Ramos (cell line): ENCODE results near the gene CFDP1.

Experiments used
- in situ Hi-C: fragments of 300-500 bp; cut with MboI; formaldehyde crosslinking; loops from one replicate; pipeline ENCODE4 v1.14.3; 2022; ENCODE audit warnings: low sequenced_read_pairs; ENCODE audit not compliant: unreplicated experiment

Gene CFDP1

GRCh38 chr16:75258807-75259141 is 174.5 kb downstream of the CFDP1 start:
- in situ Hi-C loops = no loop called here

GRCh38 chr16:75257886-75258806 is 175.2 kb downstream of the CFDP1 start:
- in situ Hi-C loops = no loop called here

GRCh38 chr16:75256696-75257343 is 176.5 kb downstream of the CFDP1 start:
- in situ Hi-C loops = no loop called here

GRCh38 chr16:75256059-75256571 is 177.2 kb downstream of the CFDP1 start:
- in situ Hi-C loops = no loop called here

GRCh38 chr16:75254359-75254837 is 178.9 kb downstream of the CFDP1 start:
- in situ Hi-C loops = no loop called here

GRCh38 chr16:75252946-75253911 is 180.1 kb downstream of the CFDP1 start:
- in situ Hi-C loops = no loop called here

GRCh38 chr16:75252049-75252864 is 181.0 kb downstream of the CFDP1 start:
- in situ Hi-C loops = no loop called here

GRCh38 chr16:75251280-75252048 is 181.8 kb downstream of the CFDP1 start, which contains the start of gene BCAR1:
Gene BCAR1, minus strand, starts transcription at chr16:75251624. Its CDS starts 142 bp downstream, at chr16:75251482.
- in situ Hi-C loops = no loop called here

- in situ Hi-C loops = no loop called here
Observed at GRCh38 chr16:75250809-75251279, 182.5 kb downstream of the CFDP1 start.

GRCh38 chr16:75250089-75250808 is 183.1 kb downstream of the CFDP1 start:
- in situ Hi-C loops = no loop called here

GRCh38 chr16:75249441-75249840 is 183.9 kb downstream of the CFDP1 start:
- in situ Hi-C loops = no loop called here

- in situ Hi-C loops = no loop called here
Observed at GRCh38 chr16:75248536-75249380, 184.5 kb downstream of the CFDP1 start.

GRCh38 chr16:75248142-75248535 is 185.2 kb downstream of the CFDP1 start:
- in situ Hi-C loops = no loop called here

GRCh38 chr16:75247249-75247648 is 186.1 kb downstream of the CFDP1 start:
- in situ Hi-C loops = no loop called here

- in situ Hi-C loops = no loop called here
Observed at GRCh38 chr16:75246504-75247205, 186.6 kb downstream of the CFDP1 start.
